Measurements from ENCODE around the gene MAP1B.

DNA sequence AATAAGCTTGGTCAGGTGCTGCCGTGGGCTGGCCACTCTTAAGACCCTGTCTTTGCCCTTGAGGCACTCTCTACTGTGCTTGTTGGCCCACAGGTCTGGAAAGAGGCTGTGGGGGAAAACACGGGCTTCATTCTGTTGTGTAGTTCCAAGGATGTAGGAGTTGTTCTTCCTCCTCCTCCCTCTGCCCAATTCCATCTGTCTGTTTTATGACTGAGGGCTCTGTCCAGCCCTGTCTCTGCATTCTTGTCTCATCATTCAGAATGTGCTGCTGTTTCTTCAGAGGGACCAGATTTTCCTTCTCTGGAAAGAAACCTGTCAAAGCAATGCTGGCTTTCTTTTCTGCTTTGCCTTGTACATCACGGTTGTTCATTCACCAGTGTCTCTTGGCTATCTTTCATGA lies 84.1 kb downstream of the MAP1B start:
- TF ChIP-seq SIN3A (IDR thresholded peaks at IDR 0.05; ENCODE audit: low read depth): no peak
- no peak for TF ChIP-seq CTCF (IDR thresholded peaks at IDR 0.05 in 2 of 3, conservative IDR thresholded peaks at IDR 0.05 in 1 of 3; ENCODE audit: borderline replicate concordance in 1 of 3, insufficient read depth in 1 of 3, low read depth in 2 of 3, low read length in 2 of 3)
- TF ChIP-seq SP1 (IDR thresholded peaks at IDR 0.05; ENCODE audit: low read depth): no peak
- TF ChIP-seq JUND (IDR thresholded peaks at IDR 0.05): no peak
- no peak for TF ChIP-seq ZNF274 (IDR thresholded peaks at IDR 0.05; ENCODE audit: low read depth, low read length)
- no peak for TF ChIP-seq YY1 (IDR thresholded peaks at IDR 0.05; ENCODE audit: extremely low read depth, insufficient replicate concordance, low read depth, low read length)
- TF ChIP-seq, protein P1, sequence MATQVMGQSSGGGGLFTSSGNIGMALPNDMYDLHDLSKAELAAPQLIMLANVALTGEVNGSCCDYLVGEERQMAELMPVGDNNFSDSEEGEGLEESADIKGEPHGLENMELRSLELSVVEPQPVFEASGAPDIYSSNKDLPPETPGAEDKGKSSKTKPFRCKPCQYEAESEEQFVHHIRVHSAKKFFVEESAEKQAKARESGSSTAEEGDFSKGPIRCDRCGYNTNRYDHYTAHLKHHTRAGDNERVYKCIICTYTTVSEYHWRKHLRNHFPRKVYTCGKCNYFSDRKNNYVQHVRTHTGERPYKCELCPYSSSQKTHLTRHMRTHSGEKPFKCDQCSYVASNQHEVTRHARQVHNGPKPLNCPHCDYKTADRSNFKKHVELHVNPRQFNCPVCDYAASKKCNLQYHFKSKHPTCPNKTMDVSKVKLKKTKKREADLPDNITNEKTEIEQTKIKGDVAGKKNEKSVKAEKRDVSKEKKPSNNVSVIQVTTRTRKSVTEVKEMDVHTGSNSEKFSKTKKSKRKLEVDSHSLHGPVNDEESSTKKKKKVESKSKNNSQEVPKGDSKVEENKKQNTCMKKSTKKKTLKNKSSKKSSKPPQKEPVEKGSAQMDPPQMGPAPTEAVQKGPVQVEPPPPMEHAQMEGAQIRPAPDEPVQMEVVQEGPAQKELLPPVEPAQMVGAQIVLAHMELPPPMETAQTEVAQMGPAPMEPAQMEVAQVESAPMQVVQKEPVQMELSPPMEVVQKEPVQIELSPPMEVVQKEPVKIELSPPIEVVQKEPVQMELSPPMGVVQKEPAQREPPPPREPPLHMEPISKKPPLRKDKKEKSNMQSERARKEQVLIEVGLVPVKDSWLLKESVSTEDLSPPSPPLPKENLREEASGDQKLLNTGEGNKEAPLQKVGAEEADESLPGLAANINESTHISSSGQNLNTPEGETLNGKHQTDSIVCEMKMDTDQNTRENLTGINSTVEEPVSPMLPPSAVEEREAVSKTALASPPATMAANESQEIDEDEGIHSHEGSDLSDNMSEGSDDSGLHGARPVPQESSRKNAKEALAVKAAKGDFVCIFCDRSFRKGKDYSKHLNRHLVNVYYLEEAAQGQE (IDR thresholded peaks at IDR 0.05; ENCODE audit: low read depth): no peak
- TF ChIP-seq ZFX (IDR thresholded peaks at IDR 0.05): no peak
- no peak for TF ChIP-seq EZH2phosphoT487 (IDR thresholded peaks at IDR 0.05; ENCODE audit: borderline replicate concordance)
- TF ChIP-seq POLR2A (IDR thresholded peaks at IDR 0.05; ENCODE audit: borderline replicate concordance, extremely low read depth, insufficient read depth, insufficient read length): no peak
- no peak for TF ChIP-seq ZBTB33 (IDR thresholded peaks at IDR 0.05; ENCODE audit: extremely low read depth, insufficient replicate concordance, low read length)
- TF ChIP-seq ELF1 (IDR thresholded peaks at IDR 0.05; ENCODE audit: borderline replicate concordance, low read depth): no peak
- no peak for TF ChIP-seq FOSL1 (IDR thresholded peaks at IDR 0.05; ENCODE audit: low read depth)
- TF ChIP-seq, protein P2, sequence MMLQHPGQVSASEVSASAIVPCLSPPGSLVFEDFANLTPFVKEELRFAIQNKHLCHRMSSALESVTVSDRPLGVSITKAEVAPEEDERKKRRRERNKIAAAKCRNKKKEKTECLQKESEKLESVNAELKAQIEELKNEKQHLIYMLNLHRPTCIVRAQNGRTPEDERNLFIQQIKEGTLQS (IDR thresholded peaks at IDR 0.05): no peak
